Measurements from ENCODE around the gene PDE4D. TPM values are rescaled to one million over a fixed set of nuclear protein-coding genes. Genes with fewer than 3 reads are reported as not detected.

PDE4D gene
- total RNA-seq, 1 donor, result 12.7 TPM

- no peak overlapping the region for H3K4me3 ChIP-seq (ENCODE audit: low read depth, low read length)
- TF ChIP-seq CTCF (IDR thresholded peaks at IDR 0.05; ENCODE audit: insufficient read depth, low read length), result no peak
These were observed 631.6 kb downstream of the PDE4D start for GRCh38 chr5:59261969-59262368.

GRCh38 chr5:59260973-59261372 is 632.6 kb downstream of the PDE4D start:
- no peak for DNase-seq (ENCODE audit: low read depth)
- H3K4me3 ChIP-seq (ENCODE audit: low read depth, low read length), result no peak overlapping the region
- TF ChIP-seq CTCF (IDR thresholded peaks at IDR 0.05; ENCODE audit: insufficient read depth, low read length), result no peak

More at GRCh38 chr5:59261969-59262368, 631.6 kb downstream of the PDE4D start:
- DNase-seq (ENCODE audit: low read depth), result no peak

- DNase-seq (ENCODE audit: low read depth), result no peak
- H3K4me3 ChIP-seq (ENCODE audit: low read depth, low read length), result no peak overlapping the region
- TF ChIP-seq CTCF (IDR thresholded peaks at IDR 0.05; ENCODE audit: insufficient read depth, low read length), result no peak
These were observed 633.3 kb downstream of the PDE4D start for GRCh38 chr5:59260200-59260599.

- DNase-seq (ENCODE audit: low read depth), result no peak
- TF ChIP-seq CTCF (IDR thresholded peaks at IDR 0.05; ENCODE audit: insufficient read depth, low read length), result no peak
- H3K4me3 ChIP-seq (ENCODE audit: low read depth, low read length), result no peak overlapping the region
These were observed 634.3 kb downstream of the PDE4D start for GRCh38 chr5:59259237-59259636.

- DNase-seq (ENCODE audit: low read depth), result no peak
- H3K4me3 ChIP-seq (ENCODE audit: low read depth, low read length), result no peak overlapping the region
- no peak for TF ChIP-seq CTCF (IDR thresholded peaks at IDR 0.05; ENCODE audit: insufficient read depth, low read length)
These were observed 635.8 kb downstream of the PDE4D start for GRCh38 chr5:59257488-59258400.

GRCh38 chr5:59256331-59256730 is 637.2 kb downstream of the PDE4D start:
- TF ChIP-seq CTCF (IDR thresholded peaks at IDR 0.05; ENCODE audit: insufficient read depth, low read length), result no peak
- no peak for DNase-seq (ENCODE audit: low read depth)
- H3K4me3 ChIP-seq (ENCODE audit: low read depth, low read length), result no peak overlapping the region

All from fibroblast of the aortic adventitia (primary cell).